ENCODE results near the gene INPP5A. TPM values are rescaled to one million over a fixed set of nuclear protein-coding genes. Genes with fewer than 3 reads are reported as not detected.

Gene INPP5A
- total RNA-seq, 2 donors from 2014 or later, result 11.0 to 14.9 TPM

DNA sequence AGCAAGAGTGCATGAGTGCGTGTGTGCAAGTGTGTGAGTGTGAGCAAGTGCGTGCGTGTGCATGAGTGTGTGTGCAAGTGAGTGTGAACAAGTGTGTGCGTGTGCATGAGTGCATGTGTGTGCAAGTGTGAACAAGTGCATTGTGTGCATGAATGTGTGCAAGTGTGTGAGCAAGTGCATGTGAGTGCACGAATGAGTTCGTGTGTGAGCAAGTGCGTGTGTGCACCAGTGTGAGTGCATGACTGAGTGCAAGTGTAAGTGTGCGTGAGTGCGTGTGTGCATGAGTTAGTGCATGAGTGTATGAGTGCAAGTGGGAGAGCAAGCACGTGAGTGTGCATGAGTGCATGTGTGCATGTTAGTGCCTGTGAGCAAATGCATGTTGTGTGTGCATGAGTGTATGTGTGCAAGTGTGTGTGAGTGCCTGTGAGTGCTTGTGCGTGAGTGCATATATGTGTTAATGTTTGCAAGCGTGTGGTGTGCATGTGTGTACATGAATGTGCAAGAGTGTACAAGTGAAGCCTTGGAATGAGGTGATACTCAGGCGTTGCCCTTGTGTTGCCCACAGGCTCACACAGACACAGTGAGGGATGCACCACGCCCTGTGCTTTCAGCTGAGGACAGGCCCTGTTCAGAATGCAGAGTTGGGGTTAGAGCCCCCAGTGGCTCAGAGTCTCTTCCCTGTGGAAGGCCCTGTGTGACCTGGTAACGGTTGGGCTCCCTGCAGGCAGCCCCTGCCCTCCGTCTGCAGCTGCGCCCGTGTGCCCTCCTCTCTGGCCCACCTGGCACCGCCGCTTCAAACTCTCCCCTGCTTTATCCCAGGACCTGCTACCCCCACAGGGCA is 151.2 kb downstream of the INPP5A start:
- Mint-ChIP-seq H3K4me3 (no peak overlapping the region), H3K9me3 (peaks cover 3 to 4% of the 10 kb centered on the region in 2 donors), H3K27ac (no peak overlapping the region), H3K36me3 (ENCODE audit: insufficient read depth in 2 of 2) (peaks cover 3 to 7% of the 10 kb centered on the region in 2 donors), H3K27me3 (ENCODE audit: low read depth) (no peaks in the 10 kb centered on the region), H3K4me1 (ENCODE audit: low read depth) (peaks cover 16% of the 10 kb centered on the region)
- ATAC-seq (replicated peaks in 1 of 2) (no peak), DNase-seq (no peak)

DNA sequence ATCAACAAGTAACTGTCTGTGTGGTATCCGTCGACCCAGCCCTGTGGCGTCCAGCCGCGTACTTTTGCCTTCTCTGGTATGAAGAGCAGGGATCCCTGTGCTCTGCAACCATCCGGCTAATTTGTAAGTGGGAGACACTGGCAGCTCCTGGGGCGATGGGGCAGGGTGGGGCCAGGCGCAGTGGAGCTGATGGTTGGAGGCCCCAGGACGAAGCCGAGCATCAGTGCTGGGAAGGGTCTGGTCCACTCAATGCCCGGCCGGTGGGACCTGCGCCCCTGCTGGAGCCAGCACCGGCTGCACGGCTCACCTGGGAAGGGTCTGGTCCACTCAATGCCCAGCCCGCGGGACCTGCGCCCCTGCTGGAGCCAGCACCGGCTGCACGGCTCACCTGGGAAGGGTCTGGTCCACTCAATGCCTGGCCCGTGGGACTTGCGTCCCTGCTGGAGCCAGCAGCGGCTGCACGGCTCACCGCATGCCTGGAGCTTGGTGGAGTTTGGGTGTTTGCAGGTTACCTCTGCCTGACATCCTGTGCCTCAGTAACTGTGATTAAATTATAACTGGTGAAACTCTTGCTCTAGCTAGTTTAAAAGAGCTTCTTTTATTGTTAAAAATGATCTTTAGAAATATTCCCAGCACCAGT is 152.3 kb downstream of the INPP5A start:
- peaks cover 14% of the 10 kb centered on the region for H3K4me1 Mint-ChIP-seq (ENCODE audit: low read depth)
- H3K27me3 Mint-ChIP-seq (ENCODE audit: low read depth), result no peaks in the 10 kb centered on the region
- H3K4me3 Mint-ChIP-seq, result no peak overlapping the region
- peaks cover 5 to 17% of the 10 kb centered on the region in 2 donors for H3K36me3 Mint-ChIP-seq (ENCODE audit: insufficient read depth in 2 of 2)
- H3K9me3 Mint-ChIP-seq, result peaks cover 3 to 10% of the 10 kb centered on the region in 2 donors
- DNase-seq (no peak), ATAC-seq (replicated peaks in 1 of 2) (no peak)
- no peak overlapping the region for H3K27ac Mint-ChIP-seq

DNA sequence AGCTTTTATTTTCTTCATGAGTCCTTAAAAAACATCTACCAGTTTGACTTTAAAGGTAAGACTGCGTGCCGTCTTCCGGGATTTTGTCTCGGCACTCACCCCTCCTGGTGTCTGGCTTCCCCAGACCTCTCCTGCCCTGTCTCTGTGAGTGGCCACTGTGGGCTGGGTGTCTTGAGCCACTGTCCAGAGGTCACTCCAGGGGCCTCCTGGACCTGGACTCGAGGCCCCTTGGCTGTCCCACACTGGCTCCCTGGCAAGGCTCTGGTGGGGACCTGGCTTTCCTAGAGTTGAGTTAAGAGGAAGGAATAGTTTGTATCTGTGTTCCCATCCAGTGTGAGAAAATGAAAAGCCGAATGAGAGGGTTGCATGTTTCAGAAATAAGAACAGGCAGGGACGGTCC is 152.8 kb downstream of the INPP5A start:
- no peak for DNase-seq
- no peak overlapping the region for H3K4me3 Mint-ChIP-seq
- H3K27ac Mint-ChIP-seq, result no peak overlapping the region
- H3K9me3 Mint-ChIP-seq, result peaks cover 3 to 10% of the 10 kb centered on the region in 2 donors
- H3K36me3 Mint-ChIP-seq (ENCODE audit: insufficient read depth in 2 of 2), result peaks cover 5 to 22% of the 10 kb centered on the region in 2 donors
- H3K27me3 Mint-ChIP-seq (ENCODE audit: low read depth), result no peaks in the 10 kb centered on the region
- peaks cover 9% of the 10 kb centered on the region for H3K4me1 Mint-ChIP-seq (ENCODE audit: low read depth)
- ATAC-seq (replicated peaks in 1 of 2), result no peak

DNA sequence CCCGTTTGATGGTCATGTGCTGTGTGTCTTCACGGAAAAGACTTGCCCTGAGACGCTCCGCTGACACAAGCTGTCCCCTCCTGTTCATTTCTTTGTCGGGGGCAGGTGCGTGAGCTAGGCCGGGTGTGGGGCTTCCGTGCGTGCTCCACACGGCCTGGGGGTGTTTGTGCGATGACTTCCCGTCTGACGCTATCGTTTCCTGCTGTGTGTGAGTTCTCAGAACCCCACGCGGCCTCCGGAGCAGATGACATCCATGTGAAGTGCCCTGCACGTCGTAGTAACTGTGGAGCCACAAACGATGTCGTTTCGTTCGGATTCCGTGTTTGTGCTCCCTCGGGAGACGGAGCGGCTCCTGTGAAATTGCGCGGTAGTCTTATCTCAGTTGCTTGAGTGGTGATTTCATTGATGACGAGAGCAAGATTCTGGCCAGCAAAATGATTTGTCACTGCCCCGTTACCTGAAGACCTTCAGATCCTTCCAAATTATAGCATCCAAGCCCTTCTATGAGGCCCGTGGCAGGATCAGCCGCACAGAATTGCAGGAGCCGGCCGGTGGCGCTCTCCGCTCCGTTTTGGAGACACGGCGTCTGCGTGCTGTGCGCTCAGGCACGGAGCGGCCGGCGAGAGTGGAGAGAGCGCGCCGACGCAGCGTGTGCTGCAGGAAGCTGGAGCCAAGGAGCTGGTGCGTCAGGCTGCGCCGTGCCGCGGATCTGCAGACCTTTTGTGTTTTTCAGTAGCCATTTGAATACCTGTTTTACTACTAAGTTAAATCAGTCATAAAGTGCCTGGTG is 153.4 kb downstream of the INPP5A start:
- Mint-ChIP-seq H3K4me3 (no peak overlapping the region), H3K36me3 (ENCODE audit: insufficient read depth in 2 of 2) (peaks cover 5 to 22% of the 10 kb centered on the region in 2 donors), H3K9me3 (peaks cover 3 to 10% of the 10 kb centered on the region in 2 donors), H3K27me3 (ENCODE audit: low read depth) (no peaks in the 10 kb centered on the region), H3K27ac (no peak overlapping the region), H3K4me1 (ENCODE audit: low read depth) (peaks cover 7% of the 10 kb centered on the region)
- no peak for DNase-seq
- ATAC-seq (replicated peaks in 1 of 2), result no peak

DNA sequence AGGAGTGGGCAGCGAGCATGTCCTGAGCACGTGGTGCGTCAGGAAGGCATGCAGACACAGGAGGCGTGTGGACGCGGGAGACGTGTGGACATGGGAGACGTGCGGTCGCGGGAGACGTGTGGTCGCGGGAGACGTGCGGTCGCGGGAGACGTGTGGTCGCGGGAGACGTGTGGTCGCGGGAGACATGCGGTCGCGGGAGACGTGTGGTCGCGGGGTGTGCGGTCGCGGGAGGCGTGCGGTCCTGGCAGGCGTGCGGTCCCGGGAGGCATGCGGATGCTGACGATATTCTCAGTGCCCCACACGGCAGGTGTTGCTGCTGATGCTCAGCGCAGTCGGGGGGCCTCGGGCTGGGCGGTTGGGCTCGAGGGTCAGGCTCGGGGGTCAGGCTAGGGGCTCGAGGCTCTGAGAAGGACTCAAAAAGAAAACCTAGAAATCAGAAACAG is 154.1 kb downstream of the INPP5A start:
- no peak for DNase-seq
- H3K9me3 Mint-ChIP-seq, result peaks cover 3 to 10% of the 10 kb centered on the region in 2 donors
- ATAC-seq (replicated peaks in 1 of 2), result no peak
- H3K27me3 Mint-ChIP-seq (ENCODE audit: low read depth), result no peaks in the 10 kb centered on the region
- no peak overlapping the region for H3K4me3 Mint-ChIP-seq
- H3K36me3 Mint-ChIP-seq (ENCODE audit: insufficient read depth in 2 of 2), result peaks cover 5 to 22% of the 10 kb centered on the region in 2 donors
- H3K4me1 Mint-ChIP-seq (ENCODE audit: low read depth), result peaks cover 7% of the 10 kb centered on the region
- no peak overlapping the region for H3K27ac Mint-ChIP-seq

DNA sequence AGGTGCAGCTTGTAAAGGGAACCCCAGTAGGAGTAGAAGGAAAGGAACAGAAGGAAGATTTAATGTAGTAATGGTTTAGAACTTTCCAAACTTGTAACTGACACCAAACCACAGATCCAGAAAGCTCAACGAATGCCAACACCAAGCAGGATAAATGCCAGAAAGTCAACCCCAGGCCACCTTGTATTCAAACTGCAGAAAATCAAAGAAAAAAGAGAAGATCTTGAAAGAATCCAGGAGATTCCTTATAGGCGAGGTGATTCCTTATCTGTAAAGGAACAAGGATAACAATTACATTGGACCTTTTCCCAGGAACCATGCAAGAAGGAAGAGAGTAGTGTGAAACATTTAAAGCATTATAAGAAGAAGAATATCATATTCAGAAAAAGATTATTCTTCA is 154.7 kb downstream of the INPP5A start:
- H3K27ac Mint-ChIP-seq, result no peak overlapping the region
- no peak for ATAC-seq (replicated peaks in 1 of 2)
- H3K4me1 Mint-ChIP-seq (ENCODE audit: low read depth), result peaks cover 7% of the 10 kb centered on the region
- peaks cover 5 to 22% of the 10 kb centered on the region in 2 donors for H3K36me3 Mint-ChIP-seq (ENCODE audit: insufficient read depth in 2 of 2)
- H3K27me3 Mint-ChIP-seq (ENCODE audit: low read depth), result no peaks in the 10 kb centered on the region
- no peak overlapping the region for H3K4me3 Mint-ChIP-seq
- peaks cover 3 to 10% of the 10 kb centered on the region in 2 donors for H3K9me3 Mint-ChIP-seq
- no peak for DNase-seq

DNA sequence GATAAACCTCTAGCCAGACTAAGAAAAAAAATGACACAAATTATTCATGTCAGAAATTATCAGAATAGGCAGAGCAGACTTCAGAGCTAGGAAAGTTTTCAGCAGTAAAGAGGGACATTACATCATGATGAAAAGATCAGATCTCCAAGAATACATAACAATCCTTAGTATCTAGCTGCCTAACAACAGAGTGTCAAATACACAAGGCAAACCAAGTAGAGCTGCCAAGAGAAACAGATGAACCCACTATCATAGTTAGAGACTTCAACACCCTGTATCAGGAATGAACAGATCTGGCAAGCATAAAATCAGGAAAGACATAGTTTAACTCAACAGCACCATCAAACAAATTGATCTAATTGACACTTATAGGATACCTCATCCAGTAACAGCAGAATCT is 156.1 kb downstream of the INPP5A start:
- Mint-ChIP-seq H3K9me3 (peaks cover 3 to 10% of the 10 kb centered on the region in 2 donors), H3K4me3 (no peak overlapping the region), H3K27me3 (ENCODE audit: low read depth) (no peaks in the 10 kb centered on the region), H3K36me3 (ENCODE audit: insufficient read depth in 2 of 2) (peaks cover 5 to 24% of the 10 kb centered on the region in 2 donors), H3K4me1 (ENCODE audit: low read depth) (peaks cover 7% of the 10 kb centered on the region), H3K27ac (no peak overlapping the region)
- ATAC-seq (replicated peaks in 1 of 2) (no peak), DNase-seq (no peak)

DNA sequence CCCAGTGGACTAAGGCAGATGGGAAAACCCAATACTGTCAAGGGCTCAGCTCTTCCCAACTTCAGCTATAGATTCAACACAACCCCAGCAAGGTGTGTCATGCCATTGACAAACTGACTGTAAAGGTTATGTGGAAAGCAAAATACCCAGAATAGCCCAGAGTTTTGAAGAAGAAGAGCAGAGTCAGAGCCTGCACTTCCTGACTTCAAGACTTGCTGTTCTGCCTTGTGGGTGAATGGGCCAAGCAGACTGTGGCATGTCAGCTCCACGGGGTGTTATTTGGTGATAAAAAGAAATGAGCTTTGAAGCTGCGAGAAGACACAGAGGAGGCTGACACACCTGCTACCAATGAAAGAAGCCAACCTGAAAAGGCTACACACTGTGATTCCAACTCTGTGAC is 158.6 kb downstream of the INPP5A start:
- H3K36me3 Mint-ChIP-seq (ENCODE audit: insufficient read depth in 2 of 2), result peaks cover 5 to 24% of the 10 kb centered on the region in 2 donors
- peaks cover 7% of the 10 kb centered on the region for H3K4me1 Mint-ChIP-seq (ENCODE audit: low read depth)

DNA sequence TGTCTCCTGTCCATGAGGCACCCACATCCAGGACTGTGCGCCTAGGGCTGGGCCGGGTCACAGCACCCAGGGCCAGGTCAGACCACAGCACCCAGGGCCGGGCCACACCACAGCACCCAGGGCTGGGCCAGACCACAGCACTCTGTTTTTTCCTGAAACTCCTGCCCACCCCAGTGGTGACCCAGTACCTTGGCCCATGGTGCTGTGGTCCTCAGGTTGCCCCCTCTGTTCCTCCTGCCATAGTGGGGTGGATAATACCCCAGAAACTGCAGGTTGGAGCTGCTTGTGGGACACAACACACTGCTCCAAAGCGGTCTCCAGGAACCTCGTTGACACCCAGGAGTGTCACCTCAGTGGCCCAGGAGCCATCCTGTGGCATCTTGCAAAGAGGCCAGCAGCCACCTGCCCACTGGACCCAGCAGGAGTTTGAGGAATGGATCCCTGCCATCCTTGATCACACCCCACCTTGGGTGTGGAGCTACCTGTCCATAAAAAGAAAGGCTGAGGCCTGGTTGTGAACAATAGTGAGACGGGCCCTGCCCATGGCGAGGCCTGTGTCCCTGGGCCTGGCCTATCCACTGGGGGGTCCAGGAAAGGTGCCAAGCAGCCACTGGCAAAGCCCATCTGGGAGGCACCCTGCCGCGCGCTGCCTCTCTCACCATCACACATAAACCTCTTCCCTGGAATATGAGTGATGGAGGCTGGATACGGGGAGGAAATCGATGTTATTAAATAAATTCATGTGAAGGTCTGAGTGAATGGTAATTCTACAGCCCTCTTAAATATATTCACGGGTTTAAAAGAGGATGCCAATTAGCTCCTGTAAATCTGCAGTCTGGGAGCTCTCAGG is 159.4 kb downstream of the INPP5A start:
- Mint-ChIP-seq H3K4me3 (no peak overlapping the region), H3K27ac (no peak overlapping the region), H3K27me3 (ENCODE audit: low read depth) (no peaks in the 10 kb centered on the region), H3K4me1 (ENCODE audit: low read depth) (peaks cover 7% of the 10 kb centered on the region), H3K9me3 (peaks cover 1 to 8% of the 10 kb centered on the region in 2 donors), H3K36me3 (ENCODE audit: insufficient read depth in 2 of 2) (peaks cover 3 to 21% of the 10 kb centered on the region in 2 donors)
- ATAC-seq (replicated peaks in 1 of 2) (no peak), DNase-seq (no peak)

More for the DNA sequence above, 158.6 kb downstream of the INPP5A start:
- ATAC-seq (replicated peaks in 1 of 2) (peak in 1 of 2 donors; percentile 52), DNase-seq (no peak)
- no peak overlapping the region for H3K4me3 Mint-ChIP-seq
- H3K27me3 Mint-ChIP-seq (ENCODE audit: low read depth), result no peaks in the 10 kb centered on the region
- H3K9me3 Mint-ChIP-seq, result peaks cover 3 to 10% of the 10 kb centered on the region in 2 donors
- no peak overlapping the region for H3K27ac Mint-ChIP-seq

DNA sequence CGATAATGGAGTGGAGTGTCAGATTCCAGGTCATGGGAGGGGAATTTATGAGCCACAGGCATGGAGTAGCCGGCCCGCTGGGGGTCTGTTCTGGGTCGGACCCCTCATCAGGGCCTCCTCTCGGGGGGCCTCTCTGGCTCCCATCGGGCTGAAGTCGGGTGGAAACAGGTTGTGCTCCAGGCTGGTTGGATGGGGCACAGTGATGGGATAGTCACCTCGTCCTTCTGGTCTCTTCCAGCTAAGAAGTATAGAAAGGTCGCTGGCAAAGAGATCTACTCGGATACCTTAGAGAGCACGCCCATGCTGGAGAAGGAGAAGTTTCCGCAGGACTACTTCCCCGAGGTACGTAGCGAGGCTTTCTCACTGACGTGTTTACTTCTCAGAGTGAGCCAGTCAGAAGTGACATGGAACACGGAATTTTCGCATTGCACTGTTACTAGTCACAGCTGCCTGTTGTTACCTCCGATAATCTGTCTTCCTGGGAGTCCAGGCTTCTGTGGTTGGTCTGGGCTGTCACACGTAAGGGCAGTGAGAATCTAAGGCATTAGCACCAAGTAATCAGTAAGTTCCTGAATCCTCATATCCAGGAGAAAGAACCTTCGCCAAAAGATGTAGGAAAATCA is 160.1 kb downstream of the INPP5A start:
- Mint-ChIP-seq H3K36me3 (ENCODE audit: insufficient read depth in 2 of 2) (peaks cover 3 to 21% of the 10 kb centered on the region in 2 donors), H3K4me1 (ENCODE audit: low read depth) (peaks cover 7% of the 10 kb centered on the region), H3K4me3 (no peak overlapping the region), H3K27ac (no peak overlapping the region), H3K9me3 (peaks cover 1 to 9% of the 10 kb centered on the region in 2 donors), H3K27me3 (ENCODE audit: low read depth) (no peaks in the 10 kb centered on the region)
- no peak for DNase-seq
- ATAC-seq (replicated peaks in 1 of 2), result no peak

DNA sequence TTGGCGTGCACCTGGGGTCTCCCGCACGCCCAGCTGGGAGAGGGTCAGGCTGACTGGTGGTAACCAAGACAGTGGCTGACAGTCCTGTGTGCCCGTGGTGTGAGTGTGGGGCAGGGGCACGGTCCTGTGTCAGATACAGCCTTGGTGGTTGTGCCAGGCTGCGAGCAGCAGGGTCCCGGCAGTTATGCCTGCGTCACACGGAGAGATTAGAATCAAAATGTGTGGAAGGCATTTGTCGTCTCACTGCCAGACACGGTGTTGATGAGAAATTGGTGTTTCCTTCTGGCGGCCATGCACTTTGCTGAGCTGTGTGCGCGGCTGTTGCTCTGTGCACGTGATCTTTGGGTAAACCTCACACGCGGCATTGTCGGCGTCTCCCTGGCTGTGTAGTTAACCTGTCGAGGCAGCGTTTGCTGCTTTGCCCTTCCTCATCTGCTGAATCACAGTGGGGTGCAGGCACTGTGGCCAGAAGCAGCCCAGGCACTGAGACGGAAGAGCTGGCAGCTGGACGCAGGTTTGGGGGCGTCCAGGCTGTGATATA is 160.7 kb downstream of the INPP5A start:
- Mint-ChIP-seq H3K9me3 (peaks cover 2 to 10% of the 10 kb centered on the region in 2 donors), H3K27ac (no peak overlapping the region), H3K4me1 (ENCODE audit: low read depth) (peaks cover 7% of the 10 kb centered on the region), H3K27me3 (ENCODE audit: low read depth) (no peaks in the 10 kb centered on the region), H3K36me3 (ENCODE audit: insufficient read depth in 2 of 2) (peaks cover 4 to 20% of the 10 kb centered on the region in 2 donors), H3K4me3 (no peak overlapping the region)
- DNase-seq (no peak), ATAC-seq (replicated peaks in 1 of 2) (no peak)
